Activated CD4-positive, CD25-positive, alpha-beta regulatory T cell treated with anti-CD3 and anti-CD28 coated beads, Interleukin-2, amount 50 U/mL, for 16 hours (primary cell): ENCODE data around the gene CCDC78.
"Not testable (repeated sequence)": the region's sequence is repeated elsewhere in the genome, so short reads cannot be mapped to it uniquely, and the experiment has no call there.

Experiments used
- DNase-seq: peaks from one replicate; pipeline ENCODE4 v3.0.0-alpha.2; 2020; ENCODE audit warnings: low read depth, low spot score

Gene CCDC78

GRCh38 chr16:694187-694862 is 31.9 kb downstream of the CCDC78 start:
- DNase-seq = no peak

- DNase-seq = no peak
Measured at GRCh38 chr16:693766-694165, 32.5 kb downstream of the CCDC78 start.

- no peak for DNase-seq
Measured at GRCh38 chr16:693364-693763, 32.9 kb downstream of the CCDC78 start.

- DNase-seq = no peak
Measured at GRCh38 chr16:692356-693108, 33.7 kb downstream of the CCDC78 start.

- not testable (repeated sequence) for DNase-seq
Measured at GRCh38 chr16:691242-691641, 35.0 kb downstream of the CCDC78 start.

GRCh38 chr16:689175-689897 is 36.9 kb downstream of the CCDC78 start:
- no peak for DNase-seq

- DNase-seq = no peak
Measured at GRCh38 chr16:687499-687898, 38.7 kb downstream of the CCDC78 start.

GRCh38 chr16:686459-687260 is 39.6 kb downstream of the CCDC78 start:
- no peak for DNase-seq

- no peak for DNase-seq
Measured at GRCh38 chr16:685967-686366, 40.3 kb downstream of the CCDC78 start.

- DNase-seq = no peak
Measured at GRCh38 chr16:684961-685696, 41.1 kb downstream of the CCDC78 start.

GRCh38 chr16:684071-684794 is 42.0 kb downstream of the CCDC78 start, which contains the start of gene JMJD8:
Gene JMJD8 (minus strand): TSS chr16:684334. CDS start chr16:684319, 15 bp downstream.
- peak; percentile 93 for DNase-seq

GRCh38 chr16:683396-684070 is 42.7 kb downstream of the CCDC78 start:
- DNase-seq = no peak

- DNase-seq = no peak
Measured at GRCh38 chr16:682493-683395, 43.5 kb downstream of the CCDC78 start.

- no peak for DNase-seq
Measured at GRCh38 chr16:681746-682427, 44.4 kb downstream of the CCDC78 start.

GRCh38 chr16:680967-681745 is 45.1 kb downstream of the CCDC78 start:
- no peak for DNase-seq

- no peak for DNase-seq
Measured at GRCh38 chr16:680625-680945, 45.7 kb downstream of the CCDC78 start.
